ENCODE results near the gene SLC35F6. TPM values are rescaled to one million over a fixed set of nuclear protein-coding genes. Genes with fewer than 3 reads are reported as not detected.

Gene SLC35F6
- total and polyA plus RNA-seq, 9 of the 15 experiments (the other 6 are each of a cell fraction or from before 2014, with no cell fraction given): 11.9 to 47.3 (median 22.5) TPM

DNA sequence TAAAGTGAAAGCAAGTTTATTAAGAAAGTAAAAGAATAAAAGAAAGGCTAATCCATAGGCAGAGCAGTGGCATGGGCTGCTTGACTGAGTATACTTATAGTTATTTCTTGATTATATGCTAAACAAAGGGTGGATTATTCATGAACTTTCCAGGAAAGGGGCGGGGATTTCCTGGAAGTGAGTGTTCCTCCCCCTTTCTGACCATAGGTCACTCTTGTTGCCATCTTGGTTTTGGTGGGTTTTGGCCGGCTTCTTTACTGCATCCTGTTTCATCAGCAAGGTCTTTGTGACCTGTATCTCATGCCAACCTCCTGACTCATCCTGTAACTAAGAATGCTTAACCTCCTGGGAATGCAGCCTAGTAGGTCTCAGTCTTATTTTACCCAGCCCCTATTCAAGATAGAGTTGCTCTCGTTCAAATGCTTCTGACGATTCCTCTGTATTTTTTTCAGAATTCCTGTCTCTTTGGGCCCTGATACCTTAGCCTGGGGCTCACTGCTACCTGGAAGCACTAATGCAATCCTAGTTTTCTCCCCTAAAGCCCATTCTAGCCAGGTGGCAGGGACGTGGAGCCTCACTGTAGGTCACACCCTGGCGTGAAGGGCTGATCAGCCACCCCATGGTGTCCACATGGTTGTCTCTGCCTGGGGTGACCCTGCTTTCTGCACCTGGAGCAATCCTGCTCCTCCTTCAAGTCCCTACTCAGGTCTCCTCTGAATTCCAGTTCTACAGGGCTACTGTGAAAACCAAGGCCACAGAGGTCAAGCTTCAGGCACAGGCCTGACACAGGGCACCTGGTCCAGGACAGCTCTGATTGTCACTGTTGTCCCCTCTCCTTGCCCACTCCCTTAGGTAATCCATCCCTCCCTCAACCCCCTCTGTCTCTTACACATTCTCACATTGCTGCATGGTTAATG is 6.0 kb upstream of the SLC35F6 start (continued):
- TF ChIP-seq, protein P1, sequence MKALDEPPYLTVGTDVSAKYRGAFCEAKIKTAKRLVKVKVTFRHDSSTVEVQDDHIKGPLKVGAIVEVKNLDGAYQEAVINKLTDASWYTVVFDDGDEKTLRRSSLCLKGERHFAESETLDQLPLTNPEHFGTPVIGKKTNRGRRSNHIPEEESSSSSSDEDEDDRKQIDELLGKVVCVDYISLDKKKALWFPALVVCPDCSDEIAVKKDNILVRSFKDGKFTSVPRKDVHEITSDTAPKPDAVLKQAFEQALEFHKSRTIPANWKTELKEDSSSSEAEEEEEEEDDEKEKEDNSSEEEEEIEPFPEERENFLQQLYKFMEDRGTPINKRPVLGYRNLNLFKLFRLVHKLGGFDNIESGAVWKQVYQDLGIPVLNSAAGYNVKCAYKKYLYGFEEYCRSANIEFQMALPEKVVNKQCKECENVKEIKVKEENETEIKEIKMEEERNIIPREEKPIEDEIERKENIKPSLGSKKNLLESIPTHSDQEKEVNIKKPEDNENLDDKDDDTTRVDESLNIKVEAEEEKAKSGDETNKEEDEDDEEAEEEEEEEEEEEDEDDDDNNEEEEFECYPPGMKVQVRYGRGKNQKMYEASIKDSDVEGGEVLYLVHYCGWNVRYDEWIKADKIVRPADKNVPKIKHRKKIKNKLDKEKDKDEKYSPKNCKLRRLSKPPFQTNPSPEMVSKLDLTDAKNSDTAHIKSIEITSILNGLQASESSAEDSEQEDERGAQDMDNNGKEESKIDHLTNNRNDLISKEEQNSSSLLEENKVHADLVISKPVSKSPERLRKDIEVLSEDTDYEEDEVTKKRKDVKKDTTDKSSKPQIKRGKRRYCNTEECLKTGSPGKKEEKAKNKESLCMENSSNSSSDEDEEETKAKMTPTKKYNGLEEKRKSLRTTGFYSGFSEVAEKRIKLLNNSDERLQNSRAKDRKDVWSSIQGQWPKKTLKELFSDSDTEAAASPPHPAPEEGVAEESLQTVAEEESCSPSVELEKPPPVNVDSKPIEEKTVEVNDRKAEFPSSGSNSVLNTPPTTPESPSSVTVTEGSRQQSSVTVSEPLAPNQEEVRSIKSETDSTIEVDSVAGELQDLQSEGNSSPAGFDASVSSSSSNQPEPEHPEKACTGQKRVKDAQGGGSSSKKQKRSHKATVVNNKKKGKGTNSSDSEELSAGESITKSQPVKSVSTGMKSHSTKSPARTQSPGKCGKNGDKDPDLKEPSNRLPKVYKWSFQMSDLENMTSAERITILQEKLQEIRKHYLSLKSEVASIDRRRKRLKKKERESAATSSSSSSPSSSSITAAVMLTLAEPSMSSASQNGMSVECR (CRISPR knock-in tag; IDR thresholded peaks at IDR 0.05): no peak
- TF ChIP-seq ETS1 (conservative IDR thresholded peaks at IDR 0.05; ENCODE audit: control insufficient read depth, low read depth, low read length): no peak
- no peak for TF ChIP-seq NONO (IDR thresholded peaks at IDR 0.05; ENCODE audit: low read depth in 2 of 2, low read length in 1 of 2)
- no peak for TF ChIP-seq RB1 (IDR thresholded peaks at IDR 0.05; ENCODE audit: low read depth)
- no peak for TF ChIP-seq SAFB (IDR thresholded peaks at IDR 0.05; ENCODE audit: borderline replicate concordance, low read depth, low read length)
- no peak for TF ChIP-seq FOXP1 (CRISPR knock-in tag; IDR thresholded peaks at IDR 0.05)
- TF ChIP-seq ZBTB7A (IDR thresholded peaks at IDR 0.05; ENCODE audit: borderline replicate concordance, control insufficient read depth, low read depth, low read length): no peak
- TF ChIP-seq GATAD2B (IDR thresholded peaks at IDR 0.05; ENCODE audit: borderline replicate concordance): no peak
- no peak for TF ChIP-seq RBM17 (IDR thresholded peaks at IDR 0.05; ENCODE audit: borderline replicate concordance, low read depth, low read length)
- no peak for TF ChIP-seq CHD1 (IDR thresholded peaks at IDR 0.05; ENCODE audit: low read length)
- no peak; the same call in none of the 2 replicates for TF ChIP-seq GTF2A2 (tag; IDR thresholded peaks at IDR 0.05)
- no peak for TF ChIP-seq RBM14 (IDR thresholded peaks at IDR 0.05; ENCODE audit: borderline replicate concordance, insufficient read depth, low read depth, low read length)
- TF ChIP-seq MLLT1 (IDR thresholded peaks at IDR 0.05): peak; percentile 45 to 51; a peak in 1 of 4 replicates
- TF ChIP-seq ZBTB34 (CRISPR knock-in tag; IDR thresholded peaks at IDR 0.05): peak; percentile 28; the same call in 1 of the 2 replicates
- TF ChIP-seq CEBPB (tag; IDR thresholded peaks at IDR 0.05): peak; percentile 64
- 0 out of 2 replicates have a peak, but pooled peaks have one; percentile 21 for TF ChIP-seq NCOR1 (IDR thresholded peaks at IDR 0.05)
- TF ChIP-seq RFX5 (IDR thresholded peaks at IDR 0.05; ENCODE audit: low read depth, low read length): no peak
- TF ChIP-seq POLR3A (IDR thresholded peaks at IDR 0.05; ENCODE audit: borderline replicate concordance, extremely low read depth, insufficient read depth, insufficient read length): no peak

All from K562 (cell line).